HEK293T (cell line): ENCODE data around the gene C6orf89.

Experiments used
- CTCF ChIA-PET: fragments of 350-600 bp; formaldehyde crosslinking; extraction: SDS; loops from one replicate; lab custom pipeline; 2021; ENCODE audit warnings: antibody characterized with exemption, inconsistent platforms; lab: Yijun Ruan, JAX
- POLR2A ChIA-PET: fragments of 350-600 bp; formaldehyde crosslinking; extraction: SDS; loops from one replicate; lab custom pipeline; 2020; ENCODE audit warnings: antibody characterized with exemption, inconsistent platforms; lab: Yijun Ruan, JAX
- DNase-seq: peaks from one replicate; pipeline ENCODE4 v3.0.0; 2012; ENCODE audit warnings: mixed read lengths; ENCODE audit errors: extremely low spot score
- ARNT ChIP-seq: fragments of 450-650 bp; IDR thresholded peaks from 2 replicates; pipeline ENCODE4 v1.6.1; 2017; ENCODE audit warnings: mild to moderate bottlenecking
- BHLHE40 ChIP-seq: fragments of 450-650 bp; IDR thresholded peaks from 2 replicates; pipeline ENCODE4 v1.6.1; 2016; ENCODE audit warnings: mild to moderate bottlenecking, moderate library complexity, borderline replicate concordance
- CTBP1 ChIP-seq: fragments of 450-650 bp; IDR thresholded peaks from 2 replicates; pipeline ENCODE4 v1.6.1; 2016; ENCODE audit warnings: borderline replicate concordance
- ELF4 ChIP-seq: fragments of 450-650 bp; IDR thresholded peaks from 2 replicates; pipeline ENCODE4 v1.6.1; 2017; ENCODE audit warnings: antibody characterized with exemption
- FOXA1 ChIP-seq: fragments of 450-650 bp; IDR thresholded peaks from 2 replicates; pipeline ENCODE4 v1.6.1; 2016; ENCODE audit warnings: mild to moderate bottlenecking
- FOXK2 ChIP-seq: fragments of 450-650 bp; IDR thresholded peaks from 2 replicates; pipeline ENCODE4 v1.6.1; 2016; ENCODE audit warnings: mild to moderate bottlenecking
- FOXM1 ChIP-seq: fragments of 450-650 bp; IDR thresholded peaks from 2 replicates; pipeline ENCODE4 v1.6.1; 2017; ENCODE audit warnings: mild to moderate bottlenecking, borderline replicate concordance
- HDGF ChIP-seq: fragments of 450-650 bp; IDR thresholded peaks from 2 replicates; pipeline ENCODE4 v1.6.1; 2017; ENCODE audit warnings: antibody characterized with exemption, borderline replicate concordance
- L3MBTL2 ChIP-seq: fragments of 450-650 bp; conservative IDR thresholded peaks from 2 replicates; pipeline ENCODE4 v1.6.1; 2016; ENCODE audit warnings: mild to moderate bottlenecking
- LEF1 ChIP-seq: fragments of 450-650 bp; IDR thresholded peaks from 2 replicates; pipeline ENCODE4 v1.6.1; 2017; ENCODE audit warnings: mild to moderate bottlenecking, borderline replicate concordance
- NFRKB ChIP-seq: fragments of 450-650 bp; IDR thresholded peaks from 2 replicates; pipeline ENCODE4 v1.6.1; 2016; ENCODE audit warnings: mild to moderate bottlenecking, moderate library complexity
- PKNOX1 ChIP-seq: fragments of 450-650 bp; IDR thresholded peaks from 2 replicates; pipeline ENCODE4 v1.6.1; 2016
- SP1 ChIP-seq: fragments of 450-650 bp; IDR thresholded peaks from 2 replicates; pipeline ENCODE4 v1.6.1; 2017
- SUZ12 ChIP-seq: fragments of 450-650 bp; IDR thresholded peaks from 2 replicates; pipeline ENCODE4 v1.6.1; 2016; ENCODE audit warnings: mild to moderate bottlenecking
- TARDBP ChIP-seq: fragments of 450-650 bp; IDR thresholded peaks from 2 replicates; pipeline ENCODE4 v1.6.1; 2016
- ZNF384 ChIP-seq: fragments of 450-650 bp; IDR thresholded peaks from 2 replicates; pipeline ENCODE4 v1.6.1; 2016

C6orf89 gene

GRCh38 chr6:36885461-36886401 lies at the start of gene C6orf89:
Gene C6orf89 (plus strand): TSS chr6:36885952. CDS start chr6:36899445, 13,493 bp downstream.
- DNase-seq, result peak; percentile 93
- TF ChIP-seq HDGF (no peak), PKNOX1 (peak; percentile 85), ARNT (no peak), ELF4 (peak; percentile 93), NFRKB (no peak), SUZ12 (no peak), LEF1 (no peak), FOXA1 (no peak), TARDBP (no peak), ZNF384 (no peak), FOXM1 (no peak), BHLHE40 (no peak), CTBP1 (peak; percentile 12; the same call in 1 of the 2 replicates), L3MBTL2 (peak; percentile 80), FOXK2 (no peak), SP1 (peak; percentile 15; the same call in 1 of the 2 replicates)
- ChIA-PET POLR2A (interaction anchor here (0.7 to 4.9 kb wide), 4 partner anchors 11 to 127 kb away, joined by 3 to 70 read pairs (median 6); partner anchors contain the start of genes MTCH1 and PPIL1), CTCF (interaction anchor here (0.7 to 1.8 kb wide), 5 partner anchors 10 to 132 kb away, joined by 3 to 16 read pairs (median 5); partner anchors contain the start of gene PPIL1)

- ChIA-PET POLR2A (no interaction called here), CTCF (interaction anchor here (0.5 kb wide), 1 partner anchor 365 kb away, joined by 3 read pairs; no protein-coding TSS in a partner anchor)
- TF ChIP-seq BHLHE40 (no peak), NFRKB (no peak), L3MBTL2 (no peak), FOXM1 (no peak), HDGF (no peak), SUZ12 (no peak), ARNT (no peak)
- DNase-seq, result no peak
Measured at GRCh38 chr6:36836111-36837021, 49.4 kb upstream of the C6orf89 start.

- POLR2A ChIA-PET, result no interaction called here
Measured at GRCh38 chr6:36837022-36837339, 48.8 kb upstream of the C6orf89 start.

GRCh38 chr6:36837686-36838085 lies 48.1 kb upstream of the C6orf89 start:
- ChIA-PET CTCF (no interaction called here), POLR2A (no interaction called here)
- TF ChIP-seq SUZ12 (no peak), TARDBP (no peak), LEF1 (no peak), ZNF384 (no peak), HDGF (no peak), L3MBTL2 (no peak), PKNOX1 (no peak), FOXM1 (no peak), BHLHE40 (no peak), FOXK2 (no peak), SP1 (no peak)
- no peak for DNase-seq

More at GRCh38 chr6:36837022-36837339, 48.8 kb upstream of the C6orf89 start:
- DNase-seq, result no peak
- CTCF ChIA-PET, result no interaction called here
- TF ChIP-seq ARNT, result no peak
- TF ChIP-seq TARDBP, result no peak
- no peak for TF ChIP-seq ELF4
- no peak for TF ChIP-seq CTBP1
- TF ChIP-seq FOXK2, result no peak
- TF ChIP-seq NFRKB, result no peak
- no peak for TF ChIP-seq L3MBTL2
- no peak for TF ChIP-seq PKNOX1
- no peak for TF ChIP-seq FOXA1
- no peak for TF ChIP-seq FOXM1
- TF ChIP-seq SUZ12, result no peak
- TF ChIP-seq HDGF, result no peak
- no peak for TF ChIP-seq ZNF384
- TF ChIP-seq LEF1, result no peak
- no peak for TF ChIP-seq SP1
- no peak for TF ChIP-seq BHLHE40

- no peak for DNase-seq
- TF ChIP-seq ELF4 (no peak), SUZ12 (no peak), LEF1 (no peak), NFRKB (no peak), FOXK2 (no peak), ARNT (no peak), PKNOX1 (no peak), SP1 (no peak), FOXA1 (no peak)
- ChIA-PET CTCF (no interaction called here), POLR2A (no interaction called here)
Measured at GRCh38 chr6:36838896-36839748, 46.6 kb upstream of the C6orf89 start, which contains the start of gene CPNE5. Gene CPNE5 (minus strand): TSS chr6:36839444. CDS start chr6:36839377, 67 bp downstream.
